Fibroblast of mammary gland (primary cell): ENCODE data around the gene CCL19.

Experiments
- DNase-seq: peaks from one replicate; pipeline ENCODE4 v3.0.0-alpha.2; 2010; ENCODE audit warnings: low read depth
- H3K4me3 ChIP-seq: 2 replicates; pipeline ENCODE4 v1.5.1; 2011; ENCODE audit warnings: low read depth, mild to moderate bottlenecking, low read length, moderate library complexity; ENCODE audit not compliant: control insufficient read depth
- CTCF ChIP-seq: conservative IDR thresholded peaks from 2 replicates; pipeline ENCODE4 v1.5.1; 2011; ENCODE audit warnings: low read depth, low read length, inconsistent platforms; ENCODE audit not compliant: control insufficient read depth, insufficient read depth

The CCL19 gene

GRCh38 chr9:34663303-34663605 lies 27.8 kb downstream of the CCL19 start:
- TF ChIP-seq CTCF: no peak
- DNase-seq: no peak
- no peak overlapping the region for H3K4me3 ChIP-seq

DNA sequence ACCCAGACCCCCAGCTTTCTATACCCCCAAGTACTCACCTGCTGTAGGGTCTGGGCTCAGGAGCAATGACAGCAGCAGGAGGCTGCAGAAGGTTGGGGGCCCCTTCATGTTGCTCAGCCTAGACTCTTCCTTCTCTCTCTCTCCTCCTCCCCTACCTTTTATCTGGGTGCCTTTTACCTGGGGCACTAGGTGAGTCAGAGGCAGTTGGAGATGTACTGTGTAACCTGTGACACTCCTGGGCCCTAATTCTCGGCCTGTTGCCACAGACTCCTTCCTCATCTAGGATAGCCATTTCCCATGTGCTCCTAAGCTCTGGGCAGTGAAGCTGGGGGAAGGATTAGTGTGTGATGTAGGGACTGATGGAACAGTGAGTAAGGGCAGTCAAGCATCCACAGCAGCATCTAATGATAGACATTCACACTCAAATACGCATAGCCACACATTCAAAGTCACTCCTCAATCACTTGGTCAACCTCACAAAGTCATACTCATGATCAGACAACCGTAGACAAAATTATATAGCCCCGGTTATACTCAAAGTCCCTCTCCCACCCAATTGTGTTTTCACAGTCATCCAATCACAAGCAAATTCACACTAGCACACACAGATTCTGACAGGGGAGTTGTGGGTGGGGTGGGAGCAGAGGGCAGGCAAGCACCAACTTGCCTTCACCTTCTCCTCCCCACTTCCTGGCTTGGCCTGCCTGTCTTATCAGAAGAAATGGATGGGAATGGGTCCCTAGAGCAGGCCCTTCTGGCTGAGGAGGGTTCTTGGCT lies 28.4 kb downstream of the CCL19 start, which contains the start of gene CCL27:
TSS of gene CCL27 (minus strand) at position 132 of the 777 bp plus-strand sequence. CDS start at position 108, 24 bp downstream.
- DNase-seq: no peak
- no peak for TF ChIP-seq CTCF
- H3K4me3 ChIP-seq: no peak within 1 kb of the TSS

GRCh38 chr9:34659592-34660253 lies 31.4 kb downstream of the CCL19 start:
- no peak overlapping the region for H3K4me3 ChIP-seq
- no peak for TF ChIP-seq CTCF
- no peak for DNase-seq

DNA sequence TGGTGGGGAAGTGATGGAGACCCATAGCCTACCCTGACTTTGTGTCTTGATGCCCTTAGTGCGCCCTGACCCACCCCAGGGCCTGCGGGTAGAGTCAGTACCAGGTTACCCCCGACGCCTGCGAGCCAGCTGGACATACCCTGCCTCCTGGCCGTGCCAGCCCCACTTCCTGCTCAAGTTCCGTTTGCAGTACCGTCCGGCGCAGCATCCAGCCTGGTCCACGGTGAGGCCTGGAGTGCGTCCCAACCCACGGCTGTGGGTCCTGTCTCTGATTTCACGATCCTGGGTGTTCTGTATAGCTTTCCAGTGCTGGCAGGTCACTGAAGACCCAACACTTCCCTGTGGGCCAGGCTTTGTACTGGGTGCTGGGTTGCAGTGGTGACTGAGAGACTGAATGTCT lies 32.6 kb downstream of the CCL19 start:
- no peak for DNase-seq
- TF ChIP-seq CTCF: no peak
- H3K4me3 ChIP-seq: no peak overlapping the region

- TF ChIP-seq CTCF: no peak
- no peak for DNase-seq
- no peak overlapping the region for H3K4me3 ChIP-seq
Measured at GRCh38 chr9:34656992-34657391, 34.1 kb downstream of the CCL19 start.

- TF ChIP-seq CTCF: no peak
- DNase-seq: no peak
- H3K4me3 ChIP-seq: no peak overlapping the region
Measured at GRCh38 chr9:34655394-34655793, 35.7 kb downstream of the CCL19 start.
